ENCODE data around the gene MPG. TPM values are rescaled to one million over a fixed set of nuclear protein-coding genes. Genes with fewer than 3 reads are reported as not detected.

Gene MPG
- total RNA-seq, 2 experiments from 2014 or later: 53.1 to 58.7 TPM

DNA sequence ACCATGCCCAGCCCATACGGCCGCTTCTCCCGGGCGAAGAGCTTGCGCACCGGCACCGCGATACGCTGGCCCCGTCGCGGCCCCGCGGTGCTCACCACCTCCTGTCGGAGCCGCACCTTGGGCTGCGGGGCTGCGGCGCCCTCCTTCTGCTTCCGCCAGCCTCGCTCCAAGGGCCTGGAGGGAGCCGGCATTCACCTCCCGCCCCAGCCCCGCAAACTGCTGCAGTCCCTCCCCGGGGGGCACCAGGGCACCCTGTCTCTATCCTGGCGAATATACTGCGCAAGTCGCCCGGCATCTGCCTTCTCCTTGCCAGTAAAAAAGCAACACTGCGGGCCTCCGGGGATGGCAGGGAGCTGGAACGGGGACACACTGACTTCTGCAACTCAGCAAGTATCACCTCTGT lies 16.1 kb upstream of the MPG start:
- H3K27me3 Mint-ChIP-seq: no peaks in the 10 kb centered on the region
- H3K9me3 Mint-ChIP-seq: no peaks in the 10 kb centered on the region
- ChIA-PET CTCF (interaction anchor here (0.7 to 11.5 kb wide), 3 partner anchors 10 to 45 kb away, joined by 3 to 384 read pairs (median 7); partner anchors contain the start of gene RHBDF1), POLR2A (interaction anchor here (0.5 to 1.5 kb wide), 2 partner anchors 23 to 76 kb away, joined by 4 read pairs; no protein-coding TSS in a partner anchor)
- no peak for DNase-seq
- no peak overlapping the region for H3K27ac Mint-ChIP-seq
- H3K36me3 Mint-ChIP-seq: peaks cover 7% of the 10 kb centered on the region
- no peak overlapping the region for H3K4me3 Mint-ChIP-seq
- no peaks in the 10 kb centered on the region for H3K4me1 Mint-ChIP-seq (ENCODE audit: low read depth)
- intact Hi-C loops (cut with micrococcal nuclease): no loop called here

DNA sequence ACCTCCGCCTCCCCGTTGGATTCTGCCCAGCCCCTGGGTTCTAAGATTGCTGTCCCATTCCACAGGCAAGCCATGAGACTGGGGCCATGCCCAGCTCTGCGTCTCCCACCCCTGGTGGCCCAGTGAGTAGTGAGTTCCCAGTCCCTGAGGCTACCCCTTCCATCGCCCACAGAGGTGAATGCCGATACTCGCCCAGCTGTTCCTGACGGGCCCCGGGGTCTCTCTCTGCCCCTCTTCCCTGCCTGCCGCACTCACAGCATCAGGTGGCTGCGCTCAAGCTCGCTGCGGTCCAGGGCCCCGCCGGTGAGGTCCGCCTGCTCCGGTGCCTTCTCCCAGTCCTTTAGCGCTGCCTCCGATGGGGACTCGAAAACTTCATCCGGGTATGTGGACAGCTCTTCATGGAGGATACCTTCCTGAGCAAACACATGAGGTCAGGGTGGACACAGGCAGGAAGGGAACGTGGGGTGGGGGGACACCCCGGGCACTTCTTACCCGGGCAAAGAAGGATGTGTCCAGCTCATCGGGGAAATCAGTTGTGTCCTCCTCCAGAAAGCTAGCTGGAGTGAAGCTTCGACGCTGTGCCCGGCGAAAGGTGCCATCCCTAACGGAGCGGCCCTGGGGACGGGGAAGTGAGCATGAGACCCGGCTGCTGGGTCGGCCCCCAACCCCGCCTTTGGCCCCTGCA lies 15.6 kb upstream of the MPG start:
- Mint-ChIP-seq H3K9me3 (no peaks in the 10 kb centered on the region), H3K27ac (no peak overlapping the region), H3K4me3 (no peak overlapping the region), H3K36me3 (peaks cover 7% of the 10 kb centered on the region), H3K4me1 (ENCODE audit: low read depth) (no peaks in the 10 kb centered on the region), H3K27me3 (peaks cover under 1% of the 10 kb centered on the region)
- CTCF ChIA-PET: interaction anchor here (0.7 to 11.5 kb wide), 4 partner anchors 10 to 300 kb away, joined by 3 to 384 read pairs (median 7); partner anchors contain the start of gene RHBDF1
- POLR2A ChIA-PET: interaction anchor here (0.5 to 1.5 kb wide), 2 partner anchors 22 to 75 kb away, joined by 4 read pairs; no protein-coding TSS in a partner anchor
- no peak for DNase-seq
- intact Hi-C loops (cut with micrococcal nuclease): no loop called here

DNA sequence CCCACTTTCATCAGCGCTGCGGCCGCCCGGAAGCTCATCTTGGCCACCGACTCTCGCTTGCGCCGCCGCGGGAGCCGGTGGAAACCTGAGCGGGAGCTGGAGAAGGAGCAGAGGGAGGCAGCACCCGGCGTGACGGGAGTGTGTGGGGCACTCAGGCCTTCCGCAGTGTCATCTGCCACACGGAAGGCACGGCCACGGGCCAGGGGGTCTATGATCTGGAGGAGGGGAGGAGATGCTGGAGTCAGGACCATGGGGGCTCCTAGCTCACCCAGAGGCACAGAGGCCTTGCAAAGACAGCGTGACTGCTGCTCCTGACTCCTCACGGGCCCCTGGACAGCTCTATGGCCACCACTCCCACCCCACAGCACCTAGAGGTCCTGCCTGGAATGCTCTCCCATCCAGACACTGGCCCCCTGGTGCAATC lies 15.0 kb upstream of the MPG start:
- Mint-ChIP-seq H3K9me3 (no peaks in the 10 kb centered on the region), H3K36me3 (peaks cover 5% of the 10 kb centered on the region), H3K4me3 (no peak overlapping the region), H3K27me3 (peaks cover 2% of the 10 kb centered on the region), H3K4me1 (ENCODE audit: low read depth) (no peaks in the 10 kb centered on the region), H3K27ac (no peak overlapping the region)
- ChIA-PET CTCF (interaction anchor here (1.5 to 11.5 kb wide), 3 partner anchors 33 to 299 kb away, joined by 7 to 384 read pairs (median 7); no protein-coding TSS in a partner anchor), POLR2A (interaction anchor here (1.5 kb wide), 1 partner anchor 22 kb away, joined by 4 read pairs; no protein-coding TSS in a partner anchor)
- intact Hi-C loops (cut with micrococcal nuclease): no loop called here
- no peak for DNase-seq

DNA sequence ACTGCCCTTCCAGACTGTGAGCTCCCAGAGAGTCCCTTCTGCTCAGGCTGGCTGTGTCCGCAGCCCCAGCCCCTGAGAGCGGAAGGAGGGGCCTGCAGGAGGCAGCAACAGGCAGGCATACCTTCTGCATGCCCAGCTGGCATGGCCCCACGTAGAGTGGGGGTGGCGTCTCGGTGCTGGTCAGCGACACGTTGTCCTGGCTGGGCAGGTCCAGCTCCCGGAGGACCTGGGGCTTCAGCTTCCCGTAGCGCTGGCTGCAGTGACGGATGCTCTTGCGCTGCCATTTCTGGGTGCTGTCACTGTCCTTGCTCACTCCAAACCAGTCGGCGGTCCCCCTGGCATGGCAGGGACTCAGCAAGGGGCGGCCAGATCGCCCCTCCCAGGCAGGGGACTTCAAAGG lies 14.6 kb upstream of the MPG start:
- H3K4me1 Mint-ChIP-seq (ENCODE audit: low read depth): no peaks in the 10 kb centered on the region
- no peaks in the 10 kb centered on the region for H3K9me3 Mint-ChIP-seq
- CTCF ChIA-PET: interaction anchor here (1.5 to 11.5 kb wide), 3 partner anchors 33 to 299 kb away, joined by 7 to 384 read pairs (median 7); no protein-coding TSS in a partner anchor
- DNase-seq: no peak
- no peak overlapping the region for H3K27ac Mint-ChIP-seq
- H3K36me3 Mint-ChIP-seq: no peaks in the 10 kb centered on the region
- intact Hi-C loops (cut with micrococcal nuclease): no loop called here
- H3K27me3 Mint-ChIP-seq: peaks cover 2% of the 10 kb centered on the region
- POLR2A ChIA-PET: interaction anchor here (1.5 kb wide), 1 partner anchor 21 kb away, joined by 4 read pairs; no protein-coding TSS in a partner anchor
- no peak overlapping the region for H3K4me3 Mint-ChIP-seq

DNA sequence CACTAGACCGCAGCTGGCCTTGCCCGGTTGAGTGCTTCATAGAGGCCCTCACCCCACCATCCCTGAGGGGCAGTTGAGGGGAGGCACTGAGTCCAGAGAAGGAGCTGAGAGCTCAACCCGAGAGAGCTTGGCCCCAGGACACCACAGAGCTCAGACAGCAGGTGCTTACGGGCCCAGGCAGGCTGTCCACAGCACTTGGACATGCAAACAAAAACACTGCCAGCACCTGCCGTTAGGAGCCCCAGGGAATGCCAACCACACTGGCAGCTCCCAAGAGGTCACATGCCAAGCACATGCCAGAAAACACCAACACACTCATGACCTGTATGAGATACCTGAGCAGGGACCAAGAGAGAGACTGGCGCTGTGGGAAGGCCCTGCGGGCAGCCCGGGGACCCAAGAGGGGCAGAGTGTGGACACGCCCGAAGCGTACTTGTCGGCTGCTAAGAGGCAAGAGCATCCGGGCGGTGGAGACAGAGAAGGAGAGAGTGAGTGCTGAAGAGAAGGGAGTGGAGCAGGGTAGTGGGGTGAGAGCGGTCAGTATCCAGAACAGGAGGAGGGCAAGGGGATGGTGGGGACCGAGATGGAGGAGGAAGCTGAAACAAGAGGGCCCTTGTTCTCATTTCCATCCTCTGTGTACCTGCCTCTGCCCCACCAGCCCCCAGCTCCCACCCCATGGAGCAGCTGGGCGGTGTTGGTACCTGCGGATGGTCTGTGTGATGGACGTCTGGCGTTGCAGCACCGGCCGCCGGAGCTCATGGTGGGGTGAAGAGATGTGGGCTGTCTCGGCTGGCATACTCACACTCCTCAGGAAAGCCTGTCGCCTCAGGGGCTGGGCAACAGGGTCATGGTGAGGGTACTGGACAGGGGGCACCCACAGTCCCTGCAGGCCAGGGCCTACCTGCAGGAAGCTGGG lies 13.8 kb upstream of the MPG start:
- no peaks in the 10 kb centered on the region for H3K4me1 Mint-ChIP-seq (ENCODE audit: low read depth)
- intact Hi-C loops (cut with micrococcal nuclease): loop anchor here (2.0 kb wide), 1 partner anchor 21 kb away; no protein-coding TSS in a partner anchor
- H3K9me3 Mint-ChIP-seq: no peaks in the 10 kb centered on the region
- no peak overlapping the region for H3K27ac Mint-ChIP-seq
- no peak for DNase-seq
- no peaks in the 10 kb centered on the region for H3K36me3 Mint-ChIP-seq
- CTCF ChIA-PET: interaction anchor here (1.1 to 11.5 kb wide), 11 partner anchors 14 to 301 kb away, joined by 3 to 384 read pairs (median 8); partner anchors contain the start of gene MPG
- H3K4me3 Mint-ChIP-seq: no peak overlapping the region
- POLR2A ChIA-PET: no interaction called here
- peaks cover 2% of the 10 kb centered on the region for H3K27me3 Mint-ChIP-seq

DNA sequence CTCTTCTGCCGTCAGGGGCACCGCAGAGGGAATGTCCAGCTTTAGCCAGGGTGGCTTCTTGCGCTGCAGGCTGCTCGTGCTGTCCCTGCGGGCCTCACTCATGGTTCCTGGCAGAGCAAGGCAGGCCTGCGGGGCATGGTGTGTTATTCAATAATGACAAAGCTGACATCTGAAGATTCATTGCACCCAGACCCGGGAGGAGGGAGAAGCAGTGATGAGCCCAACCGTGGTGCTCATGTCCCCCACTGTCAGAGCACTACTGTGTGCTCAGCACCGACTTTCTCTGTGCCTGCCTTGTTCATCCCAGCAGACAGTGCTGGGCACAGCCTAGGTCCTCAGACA lies 13.1 kb upstream of the MPG start:
- Mint-ChIP-seq H3K9me3 (no peaks in the 10 kb centered on the region), H3K27ac (no peak overlapping the region), H3K4me3 (no peak overlapping the region), H3K27me3 (peaks cover 2% of the 10 kb centered on the region), H3K4me1 (ENCODE audit: low read depth) (no peaks in the 10 kb centered on the region), H3K36me3 (no peaks in the 10 kb centered on the region)
- POLR2A ChIA-PET: interaction anchor here (1.4 to 1.5 kb wide), 2 partner anchors 12 to 32 kb away, joined by 5 to 6 read pairs; partner anchors contain the start of genes POLR3K and SNRNP25
- no peak for DNase-seq
- CTCF ChIA-PET: interaction anchor here (1.1 to 11.5 kb wide), 12 partner anchors 10 to 300 kb away, joined by 3 to 384 read pairs (median 20); partner anchors contain the start of genes HBQ1 and MPG
- intact Hi-C loops (cut with micrococcal nuclease): loop anchor here (1.0 to 2.0 kb wide), 2 partner anchors 20 to 32 kb away; no protein-coding TSS in a partner anchor

DNA sequence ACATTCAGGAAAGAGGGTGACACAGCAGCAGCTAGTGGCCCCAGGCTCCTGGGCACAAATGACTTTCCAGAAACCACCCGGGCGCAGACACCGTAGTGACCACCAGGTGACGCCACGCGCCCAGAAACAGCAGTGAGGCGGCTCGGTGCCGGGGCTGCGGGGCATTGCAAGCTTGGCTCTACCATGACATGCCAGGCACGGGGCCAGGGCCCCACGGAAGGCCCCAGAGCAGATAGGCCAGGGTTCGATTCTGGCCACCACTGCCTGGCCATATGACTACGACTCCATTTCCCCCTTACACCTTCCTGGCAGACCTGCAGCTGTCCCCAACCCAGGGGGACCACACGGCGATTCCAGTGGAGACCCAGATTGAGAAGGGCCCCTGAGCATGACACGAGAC lies 12.3 kb upstream of the MPG start:
- no peaks in the 10 kb centered on the region for H3K36me3 Mint-ChIP-seq
- no peak overlapping the region for H3K27ac Mint-ChIP-seq
- no peak overlapping the region for H3K4me3 Mint-ChIP-seq
- ChIA-PET CTCF (interaction anchor here (0.6 to 11.5 kb wide), 29 partner anchors 8 to 453 kb away, joined by 3 to 384 read pairs (median 5); partner anchors contain the start of genes FAM234A, HBQ1, MPG and POLR3K), POLR2A (interaction anchor here (0.9 to 1.5 kb wide), 5 partner anchors 11 to 31 kb away, joined by 3 to 6 read pairs (median 5); partner anchors contain the start of genes POLR3K and SNRNP25)
- peak; percentile 93 for DNase-seq
- H3K9me3 Mint-ChIP-seq: no peaks in the 10 kb centered on the region
- H3K27me3 Mint-ChIP-seq: peaks cover 4% of the 10 kb centered on the region
- no peaks in the 10 kb centered on the region for H3K4me1 Mint-ChIP-seq (ENCODE audit: low read depth)
- intact Hi-C loops (cut with micrococcal nuclease): loop anchor here (1.0 to 2.0 kb wide), 2 partner anchors 19 to 32 kb away; no protein-coding TSS in a partner anchor

DNA sequence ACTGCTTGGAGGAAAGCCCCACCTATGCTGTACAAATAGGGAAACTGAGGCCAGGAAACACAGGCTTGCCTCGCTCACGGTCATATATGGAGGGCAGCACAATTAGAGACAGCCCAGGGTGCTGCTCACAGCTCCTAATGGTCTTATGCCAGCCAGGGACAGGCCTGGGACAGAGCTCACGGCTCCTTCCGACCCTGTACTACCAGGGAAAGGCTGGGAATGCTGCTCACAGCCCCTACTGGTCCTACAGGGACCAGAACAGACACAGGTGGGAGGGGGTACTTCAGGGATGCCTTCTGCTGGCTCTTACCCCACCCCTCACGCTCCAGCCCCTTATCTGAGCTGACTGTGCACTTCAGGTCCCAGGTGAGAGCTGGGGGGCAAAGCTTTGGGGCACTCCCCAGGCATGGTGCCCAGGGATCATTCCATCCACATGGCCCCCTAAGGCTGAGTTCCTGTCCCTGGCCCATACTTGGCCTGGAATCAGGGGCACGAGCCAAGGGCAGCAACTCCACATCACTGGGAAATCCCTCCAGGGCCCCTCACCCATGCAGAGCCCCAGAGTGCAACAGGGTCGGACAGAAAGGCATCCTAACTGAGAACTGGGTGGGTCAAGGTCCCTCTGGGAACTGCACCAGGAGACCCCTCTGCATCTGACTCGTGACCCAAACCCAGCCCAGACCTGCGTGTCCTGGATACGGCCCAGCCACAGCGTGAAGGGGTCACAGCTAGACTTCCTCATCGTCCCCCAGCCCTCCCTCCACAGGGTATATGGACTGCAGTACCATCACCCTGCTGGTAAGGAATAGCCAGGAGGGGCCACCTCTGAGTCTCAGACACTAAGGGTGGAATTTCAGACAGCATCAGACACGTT lies 11.5 kb upstream of the MPG start:
- no peak overlapping the region for H3K4me3 Mint-ChIP-seq
- H3K27ac Mint-ChIP-seq: no peak overlapping the region
- intact Hi-C loops (cut with micrococcal nuclease): no loop called here
- no peak for DNase-seq
- H3K36me3 Mint-ChIP-seq: no peaks in the 10 kb centered on the region
- no peaks in the 10 kb centered on the region for H3K9me3 Mint-ChIP-seq
- H3K27me3 Mint-ChIP-seq: peaks cover 8% of the 10 kb centered on the region
- no peaks in the 10 kb centered on the region for H3K4me1 Mint-ChIP-seq (ENCODE audit: low read depth)
- POLR2A ChIA-PET: interaction anchor here (0.9 to 1.5 kb wide), 4 partner anchors 11 to 30 kb away, joined by 4 to 6 read pairs (median 5); partner anchors contain the start of genes POLR3K and SNRNP25
- CTCF ChIA-PET: interaction anchor here (0.6 to 11.5 kb wide), 23 partner anchors 8 to 325 kb away, joined by 3 to 384 read pairs (median 6); partner anchors contain the start of genes FAM234A, HBQ1, MPG and POLR3K

DNA sequence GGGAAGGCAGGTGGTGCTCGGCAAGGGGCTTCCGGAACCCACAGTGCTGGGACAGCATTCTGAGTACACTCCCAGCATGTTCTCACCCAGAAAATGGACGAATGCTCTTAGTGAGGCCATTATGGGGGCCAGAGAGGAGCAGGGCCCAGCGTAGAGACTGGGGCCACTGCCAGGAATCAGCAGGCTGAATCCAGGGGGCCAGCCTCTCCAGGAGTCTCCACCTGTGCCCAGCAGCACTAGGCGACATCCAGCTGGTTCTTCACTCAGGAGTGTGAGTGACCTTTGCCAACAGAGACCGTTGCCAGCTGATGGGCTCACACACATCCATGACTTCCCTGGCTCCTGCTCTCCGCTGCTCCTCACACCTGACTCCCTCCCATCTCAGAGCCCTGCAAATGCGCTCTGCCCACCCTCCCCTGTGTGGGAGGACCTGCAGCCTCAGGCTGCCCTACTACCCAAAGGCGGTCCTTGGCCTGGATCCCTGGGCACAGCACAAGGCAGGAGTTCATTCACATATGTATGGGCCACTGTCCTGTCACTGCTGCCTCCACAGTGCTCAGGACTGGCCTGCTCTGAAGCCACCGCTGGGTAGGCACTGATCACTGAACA lies 10.7 kb upstream of the MPG start:
- Mint-ChIP-seq H3K27ac (no peak overlapping the region), H3K27me3 (peaks cover 10% of the 10 kb centered on the region), H3K4me3 (no peak overlapping the region), H3K4me1 (ENCODE audit: low read depth) (no peaks in the 10 kb centered on the region), H3K36me3 (no peaks in the 10 kb centered on the region), H3K9me3 (no peaks in the 10 kb centered on the region)
- DNase-seq: no peak
- POLR2A ChIA-PET: no interaction called here
- intact Hi-C loops (cut with micrococcal nuclease): no loop called here
- CTCF ChIA-PET: interaction anchor here (0.8 to 11.5 kb wide), 8 partner anchors 8 to 37 kb away, joined by 3 to 384 read pairs (median 20); partner anchors contain the start of genes MPG, POLR3K and SNRNP25

DNA sequence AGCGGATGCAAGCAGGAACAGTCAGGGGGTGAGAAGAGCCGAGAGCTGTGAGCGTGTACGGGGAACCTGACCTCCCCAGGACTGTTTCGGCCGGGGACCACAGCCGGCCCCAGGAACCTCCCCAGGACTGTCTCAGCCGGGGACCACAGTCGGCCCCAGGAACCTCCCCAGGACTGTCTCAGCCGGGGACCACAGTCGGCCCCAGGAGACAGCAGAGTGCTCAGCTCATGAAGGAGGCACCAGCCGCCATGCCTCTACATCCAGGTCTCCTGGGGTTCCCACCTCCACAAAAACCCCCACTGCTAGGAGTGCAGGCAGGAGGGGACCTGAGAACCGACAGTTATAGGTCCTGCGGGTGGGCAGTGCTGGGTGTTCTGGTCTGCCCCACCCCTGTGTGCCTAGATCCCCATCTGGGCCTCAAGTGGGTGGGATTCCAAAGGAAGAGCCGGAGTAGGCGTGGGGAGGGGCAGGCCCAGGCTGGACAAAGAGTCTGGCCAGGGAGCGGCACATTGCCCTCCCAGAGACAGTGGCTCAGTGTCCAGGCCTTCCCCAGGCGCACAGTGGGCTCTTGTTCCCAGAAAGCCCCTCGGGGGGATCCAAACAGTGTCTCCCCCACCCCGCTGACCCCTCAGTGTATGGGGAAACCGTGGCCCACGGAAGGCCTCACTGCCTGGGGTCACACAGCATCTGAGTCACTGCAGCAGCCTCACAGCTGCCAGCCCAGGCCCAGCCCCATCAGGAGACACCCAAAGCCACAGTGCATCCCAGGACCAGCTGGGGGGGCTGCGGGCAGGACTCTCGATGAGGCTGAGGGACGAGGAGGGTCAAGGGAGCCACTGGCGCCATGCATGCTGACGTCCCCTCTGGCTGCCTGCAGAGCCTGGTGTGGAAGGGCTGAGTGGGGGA lies 9.9 kb upstream of the MPG start:
- DNase-seq: no peak
- ChIA-PET POLR2A (no interaction called here), CTCF (interaction anchor here (0.8 to 11.5 kb wide), 6 partner anchors 7 to 28 kb away, joined by 3 to 384 read pairs (median 20); partner anchors contain the start of genes POLR3K and SNRNP25)
- Mint-ChIP-seq H3K9me3 (no peaks in the 10 kb centered on the region), H3K4me1 (ENCODE audit: low read depth) (peaks cover 4% of the 10 kb centered on the region), H3K4me3 (no peak overlapping the region), H3K27ac (no peak overlapping the region), H3K36me3 (no peaks in the 10 kb centered on the region), H3K27me3 (peaks cover 15% of the 10 kb centered on the region)
- intact Hi-C loops (cut with micrococcal nuclease): no loop called here
